GM19240 (cell line): ENCODE results near the gene CACNA2D4.
"Not testable (repeated sequence)": the region's sequence is repeated elsewhere in the genome, so short reads cannot be mapped to it uniquely, and the experiment has no call there.

ENCODE experiments used
- DNase-seq: peaks from one replicate; pipeline ENCODE4 v3.0.0; 2011; ENCODE audit warnings: low spot score; ENCODE audit not compliant: insufficient read length

CACNA2D4 gene

GRCh38 chr12:1832801-1833595 lies 85.5 kb downstream of the CACNA2D4 start:
- DNase-seq: no peak

- peak; percentile 35 for DNase-seq
Measured at GRCh38 chr12:1830981-1831963, 87.2 kb downstream of the CACNA2D4 start.

- DNase-seq: no peak
Measured at GRCh38 chr12:1830401-1830845, 88.0 kb downstream of the CACNA2D4 start.

GRCh38 chr12:1829306-1829900 lies 89.0 kb downstream of the CACNA2D4 start:
- no peak for DNase-seq

- no peak for DNase-seq
Measured at GRCh38 chr12:1828856-1829255, 89.6 kb downstream of the CACNA2D4 start.

GRCh38 chr12:1827826-1828805 lies 90.3 kb downstream of the CACNA2D4 start:
- DNase-seq: no peak

GRCh38 chr12:1826867-1827705 lies 91.4 kb downstream of the CACNA2D4 start:
- DNase-seq: no peak

GRCh38 chr12:1826401-1826800 lies 92.1 kb downstream of the CACNA2D4 start:
- no peak for DNase-seq

GRCh38 chr12:1825382-1826102 lies 92.9 kb downstream of the CACNA2D4 start:
- DNase-seq: no peak

GRCh38 chr12:1823237-1823636 lies 95.2 kb downstream of the CACNA2D4 start:
- no peak for DNase-seq

- no peak for DNase-seq
Measured at GRCh38 chr12:1822699-1823098, 95.8 kb downstream of the CACNA2D4 start.

GRCh38 chr12:1821805-1822204 lies 96.6 kb downstream of the CACNA2D4 start:
- DNase-seq: no peak

- no peak for DNase-seq
Measured at GRCh38 chr12:1820896-1821291, 97.6 kb downstream of the CACNA2D4 start.

- DNase-seq: no peak
Measured at GRCh38 chr12:1820191-1820895, 98.1 kb downstream of the CACNA2D4 start, which contains the start of gene LRTM2. Gene LRTM2, plus strand, starts transcription at chr12:1820565. Its CDS starts 7,584 bp downstream, at chr12:1828149.

- DNase-seq: no peak
Measured at GRCh38 chr12:1819571-1819970, 98.9 kb downstream of the CACNA2D4 start.

GRCh38 chr12:1819050-1819449 lies 99.4 kb downstream of the CACNA2D4 start:
- no peak for DNase-seq

- not testable (repeated sequence) for DNase-seq
Measured at GRCh38 chr12:1817928-1818327, 100.5 kb downstream of the CACNA2D4 start.

- no peak for DNase-seq
Measured at GRCh38 chr12:1816730-1817348, 101.6 kb downstream of the CACNA2D4 start.
